GM12874 (cell line): ENCODE results near the gene UACA.

Experiments
- CTCF ChIP-seq: IDR thresholded peaks from 2 replicates; pipeline ENCODE4 v1.5.1; 2011; ENCODE audit warnings: low read depth, mild to moderate bottlenecking, control low read depth, low read length, moderate library complexity; ENCODE audit not compliant: insufficient read depth

Gene UACA

GRCh38 chr15:70791259-70791658 lies 27.9 kb upstream of the UACA start:
- no peak for TF ChIP-seq CTCF

DNA sequence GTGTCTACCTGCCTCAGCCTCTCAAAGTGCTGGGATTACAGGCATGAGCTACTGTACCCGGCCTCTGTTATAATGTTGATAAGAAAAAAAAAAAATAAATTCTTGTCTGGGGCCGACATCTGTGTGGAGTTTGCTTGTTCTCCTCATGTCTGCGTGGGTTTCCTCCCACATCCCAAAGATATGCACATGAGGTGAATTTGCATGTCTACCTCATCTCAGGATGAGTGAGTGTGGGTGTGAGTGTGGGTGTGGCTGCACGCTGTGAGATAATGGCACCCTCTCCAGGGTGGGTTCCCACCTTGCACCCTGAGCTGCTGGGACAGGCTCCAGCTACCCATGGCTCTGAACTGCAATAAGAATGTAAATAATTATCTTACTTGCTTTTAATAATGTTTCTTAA lies 25.9 kb upstream of the UACA start:
- no peak for TF ChIP-seq CTCF

DNA sequence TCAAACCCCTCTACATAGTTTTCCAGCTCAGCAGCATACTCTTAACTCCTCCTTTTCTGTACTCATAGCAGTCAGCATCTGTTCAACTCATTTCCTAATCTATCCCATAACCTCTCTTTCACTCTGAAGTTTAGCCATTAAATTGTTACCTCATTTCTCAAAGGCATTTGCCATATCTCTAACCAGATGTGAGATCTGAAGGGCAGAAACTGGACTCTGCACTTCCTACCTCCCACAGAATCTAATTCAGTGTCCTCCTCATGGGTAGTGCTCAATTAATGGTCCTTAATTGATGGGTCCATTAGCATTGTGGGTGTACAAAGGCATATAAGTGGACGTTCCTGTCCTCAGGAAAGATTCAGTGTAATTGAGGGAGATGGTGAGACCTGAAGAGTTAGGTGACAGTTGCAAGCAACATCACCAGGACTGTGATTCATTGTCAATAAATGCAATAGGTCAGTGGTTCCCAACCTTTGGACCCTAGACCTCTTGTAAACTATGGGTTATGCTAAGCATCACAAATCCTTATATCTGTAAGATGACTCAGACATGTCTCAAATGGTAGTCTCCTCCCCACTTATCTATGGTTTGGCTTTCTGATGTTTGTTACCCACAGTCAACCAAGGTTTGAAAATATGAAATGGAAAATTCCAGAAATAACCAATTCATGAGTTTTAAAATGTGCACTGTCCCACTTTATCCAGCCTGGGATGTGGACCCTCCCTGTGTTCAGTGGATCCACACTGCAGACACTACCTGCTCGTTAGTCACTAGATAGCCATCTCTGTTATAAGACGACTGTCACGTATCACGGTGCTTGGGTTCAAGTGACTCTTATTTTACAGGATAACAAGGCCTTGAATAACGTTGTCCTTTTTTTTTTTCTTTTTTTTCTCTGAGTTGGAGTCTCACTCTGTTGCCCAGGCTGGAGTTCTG lies 25.0 kb upstream of the UACA start:
- no peak for TF ChIP-seq CTCF

DNA sequence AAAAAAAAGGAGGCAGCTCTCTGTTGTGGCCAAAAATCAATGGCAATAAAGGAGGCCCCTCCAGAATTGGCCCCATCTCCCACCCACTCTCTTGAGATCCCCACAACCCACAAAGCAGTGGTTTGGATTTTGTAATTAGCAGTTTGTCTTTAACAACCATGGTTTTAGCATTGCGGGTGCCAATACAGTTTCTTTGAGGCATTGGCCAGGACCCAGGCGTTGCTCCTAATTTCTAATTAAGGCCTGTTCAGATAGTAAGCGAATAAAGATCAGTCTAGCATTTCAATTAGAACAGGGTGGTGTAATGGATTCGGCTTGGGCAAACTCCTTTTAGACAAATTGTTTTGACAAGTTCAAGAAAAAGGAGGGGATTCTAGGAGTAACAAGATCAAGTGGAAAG lies 23.6 kb upstream of the UACA start:
- no peak for TF ChIP-seq CTCF

DNA sequence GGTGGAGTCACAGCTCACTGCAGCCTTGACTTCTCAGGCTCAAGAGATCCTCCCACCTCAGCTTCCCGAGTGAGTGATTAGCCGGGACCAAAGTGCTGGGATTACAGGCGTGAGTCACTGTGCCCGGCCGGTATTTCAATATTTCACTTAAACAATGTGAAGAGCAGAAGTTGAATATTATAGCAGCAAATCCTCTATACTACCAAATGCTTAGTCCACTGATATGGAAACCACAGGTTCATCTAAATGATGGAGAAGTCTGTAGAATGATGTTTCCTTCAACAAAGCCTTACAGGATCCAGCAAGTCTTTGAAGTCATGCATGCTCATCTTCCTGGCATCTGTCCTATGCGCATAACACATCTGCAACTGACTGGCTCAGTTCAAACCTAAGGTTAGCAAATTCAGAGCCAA lies 20.3 kb upstream of the UACA start:
- no peak for TF ChIP-seq CTCF

DNA sequence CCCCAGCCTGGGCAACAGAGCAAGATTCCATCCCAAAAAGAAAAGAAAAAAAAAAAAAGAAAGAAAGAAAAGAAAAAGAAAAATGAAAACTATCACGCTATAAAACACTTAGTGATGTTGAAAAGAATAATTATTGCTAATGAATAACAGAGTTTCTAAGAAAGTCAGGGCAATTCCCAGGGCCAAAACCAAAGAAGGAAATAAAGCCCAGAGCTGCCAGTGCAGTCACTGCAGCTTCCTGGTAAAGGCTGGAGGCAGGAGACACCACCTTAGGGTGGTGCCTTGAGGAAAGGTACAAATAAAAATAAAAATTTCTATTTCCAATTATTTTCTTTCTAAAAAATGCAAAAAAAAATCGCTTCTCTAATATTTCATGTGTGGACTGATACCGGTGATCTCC lies 19.7 kb upstream of the UACA start:
- TF ChIP-seq CTCF, result no peak

GRCh38 chr15:70781236-70781635 lies 17.9 kb upstream of the UACA start:
- TF ChIP-seq CTCF, result no peak
